Ureter (tissue), 1 donor: Measurements from ENCODE around the gene CYB5B. TPM values are rescaled to one million over a fixed set of nuclear protein-coding genes. Genes with fewer than 3 reads are reported as not detected.

Source experiments
- DNase-seq: peaks from one replicate; pipeline ENCODE4 v3.0.0-alpha.2; 2020; ENCODE audit warnings: low spot score
- total RNA-seq: library from RNA; stranded (reverse); gene quantifications from one replicate; pipeline ENCODE4 v1.2.4, GENCODE V29; 2023
- donor health status: DM: yes; HTN: yes; CAD: no.

The CYB5B gene, protein sequence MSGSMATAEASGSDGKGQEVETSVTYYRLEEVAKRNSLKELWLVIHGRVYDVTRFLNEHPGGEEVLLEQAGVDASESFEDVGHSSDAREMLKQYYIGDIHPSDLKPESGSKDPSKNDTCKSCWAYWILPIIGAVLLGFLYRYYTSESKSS
- 152 TPM for total RNA-seq

- peak; percentile 96 for DNase-seq
Observed at GRCh38 chr16:69424053-69424934, at the start of gene CYB5B. TSS of gene CYB5B (plus strand) at chr16:69424619. CDS start at chr16:69424684, 65 bp downstream.

- DNase-seq = no peak
Observed at GRCh38 chr16:69376393-69377059, 47.9 kb upstream of the CYB5B start.

DNA sequence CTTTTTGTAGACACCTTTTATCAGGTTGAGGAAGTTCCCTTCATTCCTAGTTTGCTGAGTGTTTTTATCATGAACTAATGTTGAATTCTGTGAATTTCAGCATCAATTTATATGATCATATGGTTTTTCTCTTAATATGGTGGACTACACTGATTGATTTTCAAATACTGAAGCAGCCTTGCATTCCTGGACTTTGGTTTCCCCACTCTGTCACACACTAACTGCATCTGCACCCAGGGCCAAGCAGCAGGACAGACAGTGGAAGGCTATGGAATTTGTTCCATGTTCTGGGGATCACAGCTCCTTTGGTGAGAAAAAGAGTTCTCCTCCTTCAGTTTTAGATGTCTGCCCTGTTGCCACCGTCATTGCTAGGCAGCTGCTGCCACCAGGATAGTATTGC, 46.4 kb upstream of the CYB5B start:
- no peak for DNase-seq

- DNase-seq = no peak
Observed at GRCh38 chr16:69378760-69379159, 45.7 kb upstream of the CYB5B start.

DNA sequence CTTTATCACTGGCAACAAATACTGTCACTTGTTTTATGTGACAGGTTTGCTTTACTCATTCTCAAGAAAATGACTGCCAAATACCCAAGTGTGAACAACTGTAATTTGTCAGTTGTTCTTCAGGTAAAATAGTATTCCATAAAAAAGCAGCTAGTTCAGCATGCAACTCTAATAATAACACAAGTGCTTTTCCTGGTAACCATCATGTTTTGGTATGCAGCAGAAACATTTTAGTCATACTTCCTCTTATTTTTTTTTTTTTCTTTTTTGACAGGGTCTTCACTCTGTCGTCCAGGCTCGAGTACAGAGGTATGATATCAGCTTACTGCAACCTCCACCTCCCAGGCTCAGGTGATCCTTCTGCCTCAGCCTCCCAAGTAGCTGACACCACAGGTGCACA, 43.2 kb upstream of the CYB5B start:
- DNase-seq = no peak

DNA sequence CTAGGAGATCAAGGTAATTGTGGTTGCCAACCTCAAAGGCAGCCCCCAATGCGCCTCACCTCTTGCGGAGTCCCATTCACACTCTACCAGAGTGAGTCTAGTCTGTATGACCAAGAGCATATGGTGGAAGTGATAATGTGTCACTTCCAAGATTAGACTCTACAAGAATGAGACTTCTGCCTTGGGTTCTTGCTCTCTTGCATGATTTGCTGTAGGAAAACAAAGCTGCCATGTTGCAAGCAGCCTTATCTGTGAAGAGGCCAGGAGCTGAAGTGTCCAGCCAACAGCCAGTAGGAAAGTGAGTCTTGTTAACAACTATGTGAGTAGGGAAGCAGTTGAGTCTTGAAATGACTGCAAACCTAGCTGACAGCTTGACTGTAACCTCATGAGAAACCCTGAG, 42.0 kb upstream of the CYB5B start:
- DNase-seq = no peak

- no peak for DNase-seq
Observed at GRCh38 chr16:69384974-69385373, 39.4 kb upstream of the CYB5B start.

GRCh38 chr16:69386596-69386995, 37.8 kb upstream of the CYB5B start:
- DNase-seq = no peak

- no peak for DNase-seq
Observed at GRCh38 chr16:69393898-69394849, 30.2 kb upstream of the CYB5B start.

DNA sequence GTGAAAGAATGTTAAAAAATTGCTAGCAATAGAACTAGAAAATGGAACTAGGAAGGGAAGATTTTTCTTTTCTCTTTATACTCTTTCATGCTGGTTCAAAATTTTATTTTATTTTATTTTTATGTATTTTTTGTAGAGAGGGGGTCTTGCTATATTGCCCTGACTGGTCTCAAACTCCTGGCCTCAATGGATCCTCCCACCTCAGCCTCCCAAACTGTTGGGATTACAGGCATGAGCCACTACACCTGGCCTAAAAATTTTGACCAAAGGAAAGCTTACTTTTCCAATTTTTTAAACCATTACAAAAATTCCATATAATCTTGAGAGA, 28.6 kb upstream of the CYB5B start:
- DNase-seq = no peak

GRCh38 chr16:69396187-69397061, 28.0 kb upstream of the CYB5B start:
- peak; percentile 89 for DNase-seq

DNA sequence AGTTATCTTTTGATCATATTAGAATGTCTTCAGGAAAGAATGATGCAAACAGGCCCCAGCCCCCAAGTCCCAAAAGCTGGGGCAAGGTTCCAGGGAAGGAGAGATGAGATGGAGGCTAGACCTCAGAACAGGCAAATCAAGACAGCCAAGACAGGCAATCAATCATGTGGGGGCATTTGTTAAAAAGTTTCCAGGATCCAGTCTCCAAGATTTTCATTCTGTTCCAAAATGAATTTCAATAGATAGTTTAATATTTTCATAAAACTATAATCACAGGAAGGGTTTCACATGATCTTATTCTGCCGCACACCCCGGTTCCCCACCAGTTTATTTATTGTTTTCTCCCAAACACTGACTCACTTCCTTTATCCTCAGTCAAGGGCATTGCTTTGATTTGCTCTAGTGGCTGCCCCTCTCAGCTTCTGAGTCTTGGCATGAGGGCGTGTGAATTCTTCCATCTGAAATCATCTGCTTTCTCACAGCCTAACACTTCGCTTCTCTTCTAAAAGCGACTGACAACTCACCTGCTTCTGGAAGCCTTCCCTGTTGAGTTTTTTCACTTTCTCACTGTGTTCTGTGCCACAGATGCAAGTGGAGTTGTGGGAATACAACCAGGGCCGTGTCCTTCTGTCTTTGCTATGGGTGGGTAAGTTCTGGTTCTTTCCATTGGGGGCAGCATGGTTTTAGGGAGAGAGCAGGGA, 26.4 kb upstream of the CYB5B start:
- DNase-seq = no peak

- DNase-seq = no peak
Observed at GRCh38 chr16:69399361-69399760, 25.1 kb upstream of the CYB5B start.

DNA sequence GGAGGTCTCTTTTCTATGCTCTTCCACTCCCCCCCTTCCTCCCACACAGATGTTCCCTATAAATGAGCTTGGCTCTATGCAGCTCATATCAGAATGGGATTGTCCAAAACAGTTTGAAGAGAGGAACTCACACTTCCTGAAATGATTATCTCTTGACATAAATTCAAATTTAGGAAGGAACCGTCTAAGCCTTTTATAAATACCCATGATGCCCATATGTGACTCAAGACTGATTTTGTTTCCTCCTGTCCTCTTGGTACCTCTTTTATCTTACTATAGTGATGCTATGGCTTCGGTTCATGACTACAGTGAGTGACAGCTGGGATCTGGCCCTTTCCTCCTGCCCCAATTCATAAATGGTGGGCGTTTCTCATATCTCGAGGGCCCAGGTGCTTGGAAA, 22.0 kb upstream of the CYB5B start:
- DNase-seq = no peak

- DNase-seq = no peak
Observed at GRCh38 chr16:69404275-69404805, 20.1 kb upstream of the CYB5B start.

GRCh38 chr16:69405326-69405725, 19.1 kb upstream of the CYB5B start:
- no peak for DNase-seq

GRCh38 chr16:69405757-69406156, 18.7 kb upstream of the CYB5B start:
- DNase-seq = no peak

- DNase-seq = no peak
Observed at GRCh38 chr16:69406780-69407331, 17.6 kb upstream of the CYB5B start.

- peak; percentile 8 for DNase-seq
Observed at GRCh38 chr16:69407702-69408323, 16.6 kb upstream of the CYB5B start.
